BE2C (cell line): Measurements from ENCODE around the gene KCND3.

Experiments
- DNase-seq: peaks from one replicate; pipeline ENCODE4 v3.0.0-alpha.2; 2020
- H3K27me3 ChIP-seq: fragments of 250-450 bp; sonication (Bioruptor Pico); 2 replicates; pipeline ENCODE4 v1.5.1; 2020; ENCODE audit warnings: mild to moderate bottlenecking
- H3K36me3 ChIP-seq: fragments of 250-450 bp; sonication (Bioruptor Pico); 2 replicates; pipeline ENCODE4 v1.5.1; 2020; ENCODE audit warnings: mild to moderate bottlenecking
- H3K4me1 ChIP-seq: fragments of 250-450 bp; sonication (Bioruptor Pico); 2 replicates; pipeline ENCODE4 v1.5.1; 2020
- H3K4me3 ChIP-seq: 2 replicates; pipeline ENCODE4 v1.5.1; 2011; ENCODE audit warnings: low read depth, low read length
- H3K9me3 ChIP-seq: fragments of 250-450 bp; sonication (Bioruptor Pico); 2 replicates; pipeline ENCODE4 v1.5.1; 2020
- CTCF ChIP-seq: IDR thresholded peaks from 2 replicates; pipeline ENCODE4 v1.5.1; 2012; ENCODE audit warnings: mild to moderate bottlenecking, low read depth, low read length

KCND3 gene

DNA sequence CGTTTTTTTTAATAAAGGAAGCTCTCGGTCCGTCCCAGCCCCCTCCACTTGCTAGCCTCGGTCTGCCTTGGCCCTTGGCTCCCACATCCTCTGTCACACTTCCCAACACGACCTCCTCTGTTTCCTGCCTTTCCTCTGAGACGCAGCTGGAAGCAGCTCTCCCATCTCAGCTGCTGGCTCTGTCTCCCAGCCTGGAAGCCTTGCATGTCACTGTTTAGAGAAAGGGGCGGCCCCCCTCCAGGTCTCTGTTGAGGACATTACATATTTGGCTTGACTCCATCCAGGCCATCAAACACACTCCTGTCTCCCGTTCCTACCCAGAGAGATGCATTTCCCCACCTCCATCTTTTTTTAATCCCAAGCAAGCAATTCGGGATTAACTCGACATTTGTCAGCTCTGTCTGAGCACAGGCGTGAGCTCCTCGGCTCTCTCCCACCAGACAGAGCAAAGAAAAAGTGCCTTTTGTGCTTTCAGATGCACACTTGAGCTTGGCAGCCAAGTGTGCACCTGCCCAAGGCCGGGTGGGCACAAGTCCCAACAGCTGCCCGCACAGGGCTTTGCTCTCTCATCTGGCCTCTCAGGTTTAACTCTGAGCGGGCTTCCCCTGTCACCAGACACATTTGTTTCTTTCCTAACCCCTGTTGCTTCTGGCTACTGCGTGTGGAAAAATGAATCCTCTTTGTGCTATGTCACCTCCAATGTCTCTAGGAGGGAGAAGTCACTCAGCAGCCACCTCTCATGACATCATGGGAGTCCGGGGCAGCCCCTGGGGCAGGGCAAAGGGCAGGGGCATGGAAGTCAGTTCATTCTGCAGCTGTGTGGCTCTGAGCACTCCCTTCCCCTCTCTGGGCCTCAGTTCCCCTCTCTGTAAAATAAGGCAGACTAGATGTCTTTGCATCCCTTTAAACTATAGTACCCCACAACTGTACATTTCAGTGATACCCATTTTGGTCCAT lies 108.3 kb downstream of the KCND3 start:
- 0 out of 2 replicates have a peak, but pooled peaks cover 3% of the 10 kb centered on the region for H3K4me1 ChIP-seq
- H3K27me3 ChIP-seq: no peaks in the 10 kb centered on the region
- DNase-seq: peak; percentile 40
- H3K9me3 ChIP-seq: no peaks in the 10 kb centered on the region
- no peaks in the 10 kb centered on the region for H3K36me3 ChIP-seq
- H3K4me3 ChIP-seq: no peak overlapping the region
- TF ChIP-seq CTCF: no peak

DNA sequence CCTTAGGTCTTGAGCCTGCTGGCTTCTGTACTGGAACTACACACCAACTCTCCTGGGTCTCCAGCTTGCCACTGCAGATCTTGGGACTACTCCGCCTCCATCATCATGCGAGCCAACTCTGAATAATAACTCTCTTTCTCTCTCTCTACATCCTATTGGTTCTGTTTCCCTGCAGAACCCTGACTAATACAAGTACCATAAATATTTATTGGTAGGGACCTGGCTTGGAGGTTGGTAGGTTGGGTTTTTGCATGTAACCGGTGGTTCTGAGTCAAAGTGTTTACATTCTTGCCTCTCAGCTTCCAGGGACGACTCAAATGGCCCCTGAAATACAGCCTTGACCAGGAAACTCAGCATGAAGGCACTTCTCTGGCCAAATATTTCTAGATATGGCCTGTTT lies 110.4 kb downstream of the KCND3 start:
- H3K9me3 ChIP-seq: no peaks in the 10 kb centered on the region
- no peak for DNase-seq
- no peak for TF ChIP-seq CTCF
- H3K36me3 ChIP-seq: no peaks in the 10 kb centered on the region
- H3K4me1 ChIP-seq: 0 out of 2 replicates have a peak, but pooled peaks cover 3% of the 10 kb centered on the region
- H3K27me3 ChIP-seq: 0 out of 2 replicates have a peak, but pooled peaks cover 7% of the 10 kb centered on the region
- no peak overlapping the region for H3K4me3 ChIP-seq

- Histone ChIP-seq H3K27me3 (peaks cover 10% of the 10 kb centered on the region), H3K4me1 (0 out of 2 replicates have a peak, but pooled peaks cover 3% of the 10 kb centered on the region), H3K9me3 (no peaks in the 10 kb centered on the region), H3K4me3 (no peak overlapping the region), H3K36me3 (no peaks in the 10 kb centered on the region)
- no peak for DNase-seq
- no peak for TF ChIP-seq CTCF
Observed at GRCh38 chr1:111878649-111879048, 110.8 kb downstream of the KCND3 start.

DNA sequence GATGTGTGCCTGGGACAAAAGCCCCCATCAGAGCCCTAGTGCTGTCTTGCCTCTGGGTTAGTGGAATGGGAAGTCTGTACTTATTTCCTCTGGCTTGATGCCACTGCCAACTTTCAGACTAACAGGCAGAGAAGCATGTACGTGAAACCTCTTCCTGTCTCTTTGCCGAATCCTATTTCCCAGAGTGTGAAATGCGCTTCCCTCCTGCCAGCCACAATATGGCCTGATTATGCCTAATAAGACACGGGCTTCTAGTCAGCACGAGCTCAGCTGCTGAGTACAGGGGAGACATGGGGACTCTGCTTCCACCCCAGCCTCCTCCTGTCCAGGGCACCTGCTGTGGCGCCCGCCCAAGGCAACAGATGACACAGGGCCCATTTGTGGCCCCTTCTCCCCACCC lies 111.4 kb downstream of the KCND3 start:
- peaks cover 15% of the 10 kb centered on the region for H3K27me3 ChIP-seq
- 0 out of 2 replicates have a peak, but pooled peaks cover 3% of the 10 kb centered on the region for H3K4me1 ChIP-seq
- no peaks in the 10 kb centered on the region for H3K9me3 ChIP-seq
- no peak for TF ChIP-seq CTCF
- DNase-seq: no peak
- H3K36me3 ChIP-seq: no peaks in the 10 kb centered on the region
- no peak overlapping the region for H3K4me3 ChIP-seq

DNA sequence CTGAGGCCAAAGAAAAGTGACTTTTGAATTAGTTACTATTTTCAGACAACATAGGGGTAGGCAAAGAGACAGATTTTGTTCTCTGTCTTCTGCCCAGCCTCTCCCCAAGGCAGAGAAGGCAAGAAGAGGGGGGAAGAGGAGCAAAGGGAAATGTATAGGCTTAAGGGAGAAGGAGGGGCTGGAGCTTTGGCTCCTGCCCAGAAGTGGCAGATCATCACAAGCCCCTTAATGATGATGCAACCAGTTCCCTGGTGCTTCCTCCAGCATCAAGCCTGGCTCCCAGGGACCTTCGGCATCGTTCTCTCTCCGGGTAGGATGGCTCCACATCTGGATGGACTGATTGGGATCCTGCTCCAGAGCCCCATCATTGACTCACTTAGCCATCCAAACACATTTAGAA lies 112.8 kb downstream of the KCND3 start:
- Histone ChIP-seq H3K27me3 (peaks cover 25% of the 10 kb centered on the region), H3K36me3 (no peaks in the 10 kb centered on the region)

More for the DNA sequence above, 112.8 kb downstream of the KCND3 start:
- DNase-seq: no peak
- no peak for TF ChIP-seq CTCF
- no peaks in the 10 kb centered on the region for H3K9me3 ChIP-seq
- no peak overlapping the region for H3K4me3 ChIP-seq
- no peaks in the 10 kb centered on the region for H3K4me1 ChIP-seq
